SK-N-SH (cell line): ENCODE measurements around the gene CD101. TPM values are rescaled to one million over a fixed set of nuclear protein-coding genes. Genes with fewer than 3 reads are reported as not detected.

Experiments used
- CTCF ChIA-PET: fragments of 300-600, 350-600 bp; formaldehyde crosslinking; extraction: SDS; loops from one replicate; lab custom pipeline; 2021; lab: Yijun Ruan, JAX
- POLR2A ChIA-PET: fragments of 350-600 bp; sonication (Branson Sonifier 250); formaldehyde crosslinking; extraction: SDS; loops from one replicate; lab custom pipeline; 2020; ENCODE audit warnings: antibody characterized with exemption, inconsistent platforms; lab: Yijun Ruan, JAX
- DNase-seq: peaks from one replicate; pipeline ENCODE4 v3.0.0; 2012
- H2AFZ ChIP-seq: fragments of 200-600 bp; sonication (generic); 2 replicates; pipeline ENCODE4 v1.8.1; 2016; ENCODE audit warnings: antibody characterized with exemption, mild to moderate bottlenecking, low read depth
- H3F3A ChIP-seq: fragments of 200-600 bp; sonication (generic); replicated peaks from 2 replicates; pipeline ENCODE3; 2016; ENCODE audit warnings: antibody characterized with exemption, mild to moderate bottlenecking; ENCODE audit not compliant: insufficient read depth
- H3K27ac ChIP-seq, 2 experiments: fragments of 200-500 bp in 1 of 2; fragments of 200-600 bp in 1 of 2; sonication (Bioruptor generic) in 1 of 2; sonication (generic), shearing (Covaris generic) in 1 of 2; 2 replicates each; pipeline versions ENCODE4 v1.5.1 to v1.6.1; 2014 to 2016; ENCODE audit warnings: low read depth in 2 of 2, inconsistent platforms in 1 of 2, low read length in 1 of 2, mild to moderate bottlenecking in 1 of 2, mixed read lengths in 1 of 2
- H3K27me3 ChIP-seq: fragments of 200-600 bp; sonication (generic), shearing (Covaris generic); 2 replicates; pipeline ENCODE4 v1.6.1; 2016; ENCODE audit warnings: mixed run types; ENCODE audit not compliant: insufficient read depth
- H3K36me3 ChIP-seq, 2 experiments: fragments of 200-500 bp in 1 of 2; fragments of 200-600 bp in 1 of 2; sonication (Bioruptor generic) in 1 of 2; sonication (generic) in 1 of 2; replicated peaks in 1 of 2; 2 replicates each; pipeline versions ENCODE3 to v1.5.1; 2014 to 2016; ENCODE audit warnings: low read length in 1 of 2, mild to moderate bottlenecking in 1 of 2; ENCODE audit not compliant: insufficient read depth in 2 of 2, control insufficient read depth in 1 of 2
- H3K4me1 ChIP-seq, 2 experiments: fragments of 200-500 bp in 1 of 2; fragments of 200-600 bp in 1 of 2; sonication (Bioruptor generic) in 1 of 2; sonication (generic), shearing (Covaris generic) in 1 of 2; 2 replicates each; pipeline versions ENCODE4 v1.5.1 to v1.6.1; 2014 to 2016; ENCODE audit warnings: low read depth in 1 of 2, low read length in 1 of 2, mixed run types in 1 of 2; ENCODE audit not compliant: insufficient read depth in 2 of 2, control insufficient read depth in 1 of 2
- H3K4me2 ChIP-seq: fragments of 200-600 bp; sonication (generic), shearing (Covaris generic); 2 replicates; pipeline ENCODE4 v1.6.1; 2017; ENCODE audit warnings: mixed run types
- H3K4me3 ChIP-seq, 2 experiments: fragments of 200-500 bp in 1 of 2; fragments of 200-600 bp in 1 of 2; sonication (Bioruptor generic) in 1 of 2; sonication (generic), shearing (Covaris generic) in 1 of 2; 2 replicates each; pipeline versions ENCODE4 v1.5.1 to v1.8.1; 2014 to 2016; ENCODE audit warnings: low read depth in 2 of 2, inconsistent platforms in 1 of 2, low read length in 1 of 2, mild to moderate bottlenecking in 1 of 2, mixed read lengths in 1 of 2, moderate library complexity in 1 of 2
- H3K79me2 ChIP-seq: fragments of 200-600 bp; sonication (generic); 2 replicates; pipeline ENCODE4 v1.8.1; 2017; ENCODE audit warnings: mild to moderate bottlenecking; ENCODE audit not compliant: insufficient read depth
- H3K9ac ChIP-seq: fragments of 200-600 bp; sonication (generic); 2 replicates; pipeline ENCODE4 v1.6.1; 2017; ENCODE audit warnings: mixed run types
- H3K9me2 ChIP-seq: fragments of 200-600 bp; sonication (generic); 2 replicates; pipeline ENCODE4 v1.6.1; 2017; ENCODE audit warnings: mixed run types
- H3K9me3 ChIP-seq: fragments of 200-600 bp; sonication (generic); 2 replicates; pipeline ENCODE4 v1.6.1; 2017; ENCODE audit warnings: mixed run types, mild to moderate bottlenecking, moderate library complexity
- H4K20me1 ChIP-seq: fragments of 200-600 bp; sonication (generic); 2 replicates; pipeline ENCODE4 v1.6.1; 2017; ENCODE audit warnings: mild to moderate bottlenecking, mixed run types; ENCODE audit not compliant: insufficient read depth
- CTCF ChIP-seq: fragments of 200-600 bp; sonication (generic); IDR thresholded peaks from 2 replicates; pipeline ENCODE4 v1.6.1; 2017; ENCODE audit warnings: antibody characterized with exemption, mild to moderate bottlenecking, moderate library complexity
- FOXJ3 ChIP-seq: sonication (generic); formaldehyde crosslinking; IDR thresholded peaks from 2 replicates; pipeline ENCODE4 v1.5.1; 2020; ENCODE audit warnings: mild to moderate bottlenecking, missing genetic modification reagents
- FOXM1 ChIP-seq: IDR thresholded peaks from 2 replicates; pipeline ENCODE4 v1.4.0; 2012; ENCODE audit warnings: low read depth, mild to moderate bottlenecking
- GABPA ChIP-seq: IDR thresholded peaks from 2 replicates; pipeline ENCODE4 v1.4.0; 2012; ENCODE audit warnings: low read depth, mild to moderate bottlenecking
- GATA2 ChIP-seq: sonication (generic); formaldehyde crosslinking; IDR thresholded peaks from 2 replicates; pipeline ENCODE4 v1.5.0; 2020; ENCODE audit warnings: mild to moderate bottlenecking, missing genetic modification reagents
- IRF3 ChIP-seq: fragments of 150-350 bp; IDR thresholded peaks from 2 replicates; pipeline ENCODE4 v1.6.1; 2016; ENCODE audit warnings: mild to moderate bottlenecking, low read depth, low read length
- MEF2A ChIP-seq: IDR thresholded peaks from 2 replicates; pipeline ENCODE4 v1.4.0; 2012; ENCODE audit warnings: low read depth, borderline replicate concordance
- NFIC ChIP-seq: IDR thresholded peaks from 2 replicates; pipeline ENCODE4 v1.4.0; 2012; ENCODE audit warnings: borderline replicate concordance
- PBX3 ChIP-seq: IDR thresholded peaks from 2 replicates; pipeline ENCODE4; 2012
- POLR2AphosphoS5 ChIP-seq: IDR thresholded peaks from 2 replicates; pipeline ENCODE4 v1.6.1; 2012; ENCODE audit warnings: low read depth, low read length
- REST ChIP-seq: IDR thresholded peaks from 2 replicates; pipeline ENCODE4 v1.6.1; 2012; ENCODE audit warnings: mild to moderate bottlenecking, low read depth, low read length, moderate library complexity
- RFX5 ChIP-seq: IDR thresholded peaks from 2 replicates; pipeline ENCODE4 v1.6.1; 2012; ENCODE audit warnings: mild to moderate bottlenecking, improper control_type of control experiment, low read length
- RXRA ChIP-seq: IDR thresholded peaks from 2 replicates; pipeline ENCODE4 v1.4.0; 2012; ENCODE audit warnings: low read depth, mild to moderate bottlenecking, borderline replicate concordance
- SMC3 ChIP-seq: IDR thresholded peaks from 2 replicates; pipeline ENCODE4 v1.6.1; 2012; ENCODE audit warnings: low read depth, low read length, improper control_type of control experiment
- TCF12 ChIP-seq: IDR thresholded peaks from 2 replicates; pipeline ENCODE4 v1.4.0; 2012
- USF2 ChIP-seq: fragments of 150-350 bp; IDR thresholded peaks from 2 replicates; pipeline ENCODE4 v1.6.1; 2017; ENCODE audit warnings: antibody characterized with exemption, low read length, low read depth, borderline replicate concordance
- ZBTB33 ChIP-seq: IDR thresholded peaks from 2 replicates; pipeline ENCODE4 v1.4.0; 2012; ENCODE audit warnings: low read depth, borderline replicate concordance
- WGBS: methylation state at CpG from one replicate; pipeline ENCODE4 v1.1.6; 2017; ENCODE audit warnings: low lambda C conversion rate; 5-methylcytosine and 5-hydroxymethylcytosine counted together
- polyA plus RNA-seq, 3 experiments: library from polyadenylated mRNA; depleted of rRNA; stranded (reverse); fragments of >200 nt; gene quantifications; 2 replicates each; pipeline ENCODE4 v1.2.3, GENCODE V29; 2012

The CD101 gene
- polyA plus RNA-seq, 1 of the 3 experiments (the other 2 are of a cell fraction): 0.16 TPM

- no peaks in the 10 kb centered on the region for H3K79me2 ChIP-seq
- no peak overlapping the region for H3K9ac ChIP-seq
- no peak overlapping the region for H3K4me2 ChIP-seq
- no peak overlapping the region for H3K4me3 ChIP-seq
- POLR2A ChIA-PET: no interaction called here
- no peaks in the 10 kb centered on the region for H4K20me1 ChIP-seq
- 71% methylated on average over 4 of the region's 4 CpGs for WGBS
- TF ChIP-seq POLR2AphosphoS5: no peak
- no peak for TF ChIP-seq FOXJ3 (CRISPR knock-in tag)
- no peak for TF ChIP-seq TCF12
- H3F3A ChIP-seq: no peaks in the 10 kb centered on the region
- peaks cover 0 to 3% of the 10 kb centered on the region in 2 experiments; a peak in 1 of 4 replicates for H3K4me1 ChIP-seq
- H3K36me3 ChIP-seq: peaks cover 0 to 2% of the 10 kb centered on the region in 2 experiments
- no peaks in the 10 kb centered on the region for H3K27me3 ChIP-seq
- no peak overlapping the region for H2AFZ ChIP-seq
- no peak overlapping the region for H3K27ac ChIP-seq
- CTCF ChIA-PET: interaction anchor here (1.4 kb wide), 2 partner anchors 13 to 233 kb away, joined by 4 read pairs; no protein-coding TSS in a partner anchor
- DNase-seq: no peak
- H3K9me3 ChIP-seq: no peaks in the 10 kb centered on the region
- no peaks in the 10 kb centered on the region for H3K9me2 ChIP-seq
These were observed 43.5 kb upstream of the CD101 start for GRCh38 chr1:116958110-116958509.

- Histone ChIP-seq H3K9me3 (no peaks in the 10 kb centered on the region), H2AFZ (no peak overlapping the region), H3K9ac (no peak overlapping the region), H3F3A (no peaks in the 10 kb centered on the region), H3K4me3 (no peak overlapping the region)
- WGBS: 70% methylated on average over 2 of the region's 2 CpGs
- TF ChIP-seq SMC3 (no peak), REST (no peak), USF2 (no peak), MEF2A (no peak), NFIC (no peak), TCF12 (no peak), GATA2 (CRISPR knock-in tag) (no peak), CTCF (no peak), GABPA (no peak), IRF3 (no peak), RFX5 (no peak), PBX3 (no peak), ZBTB33 (no peak), RXRA (no peak), FOXM1 (no peak)
- TF ChIP-seq, all 33 proteins: peak for 0
- POLR2A ChIA-PET: no interaction called here
- Histone ChIP-seq H3K36me3 (peaks cover 0 to 2% of the 10 kb centered on the region in 2 experiments), H3K79me2 (no peaks in the 10 kb centered on the region), H3K4me2 (no peak overlapping the region), H3K27me3 (no peaks in the 10 kb centered on the region), H3K9me2 (no peaks in the 10 kb centered on the region), H3K27ac (no peak overlapping the region), H4K20me1 (no peaks in the 10 kb centered on the region), H3K4me1 (peaks cover 0 to 3% of the 10 kb centered on the region in 2 experiments; a peak in 1 of 4 replicates)
- DNase-seq: no peak
- CTCF ChIA-PET: interaction anchor here (0.6 to 1.4 kb wide), 3 partner anchors 9 to 234 kb away, joined by 3 to 4 read pairs (median 4); no protein-coding TSS in a partner anchor
These were observed 42.6 kb upstream of the CD101 start for GRCh38 chr1:116958977-116959376.
